ENCODE measurements around the gene SETDB2. TPM values are rescaled to one million over a fixed set of nuclear protein-coding genes. Genes with fewer than 3 reads are reported as not detected.

The SETDB2 gene
- total and polyA plus RNA-seq, 4 donors = 11.9 to 22.0 (median 15.7) TPM

DNA sequence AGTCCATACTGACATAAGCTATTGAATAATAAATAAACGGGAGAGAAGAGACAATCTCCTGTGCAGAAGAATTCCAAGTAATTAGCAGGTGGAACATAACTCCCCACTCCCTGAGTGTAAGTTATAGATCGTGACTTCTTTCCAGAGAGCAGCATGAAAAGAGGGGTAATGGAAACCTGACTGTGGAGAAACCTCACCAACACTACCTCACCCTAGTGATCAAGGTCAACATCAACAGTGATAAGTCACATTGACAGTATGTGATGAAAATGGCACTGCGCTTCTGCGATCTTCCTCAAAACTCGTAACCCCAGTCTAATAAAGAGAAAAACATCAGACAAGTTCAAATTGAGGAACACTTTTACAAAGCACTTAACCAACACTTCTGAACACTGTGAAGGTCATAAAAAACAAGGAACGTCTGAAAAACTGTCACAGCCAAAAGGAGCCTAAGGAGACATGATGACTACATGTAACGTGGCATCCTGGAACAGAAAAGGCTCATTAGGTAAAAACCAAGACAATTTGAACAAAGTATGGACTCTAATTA, 20.0 kb upstream of the SETDB2 start:
- H3K36me3 ChIP-seq (ENCODE audit: control insufficient read depth, insufficient read depth, low read length) = peaks cover 2% of the 10 kb centered on the region
- H3K4me3 ChIP-seq (ENCODE audit: low read depth, low read length) = no peak overlapping the region
- no peak for DNase-seq (ENCODE audit: low read depth in 4 of 6, low spot score in 6 of 6)
- H3K4me1 ChIP-seq (ENCODE audit: control insufficient read depth, insufficient read depth, low read length) = no peaks in the 10 kb centered on the region
- 84% methylated on average over 3 of the region's 7 CpGs for WGBS (ENCODE audit: insufficient coverage)
- H3K27me3 ChIP-seq (ENCODE audit: control insufficient read depth, insufficient read depth, low read length) = no peaks in the 10 kb centered on the region
- no peak overlapping the region for H3K27ac ChIP-seq (ENCODE audit: low read depth, low read length)
- H3K9me3 ChIP-seq (ENCODE audit: control insufficient read depth, insufficient read depth, low read length) = no peaks in the 10 kb centered on the region

- Histone ChIP-seq H3K27ac (ENCODE audit: low read depth, low read length) (no peak overlapping the region), H3K27me3 (ENCODE audit: control insufficient read depth, insufficient read depth, low read length) (no peaks in the 10 kb centered on the region), H3K9me3 (ENCODE audit: control insufficient read depth, insufficient read depth, low read length) (no peaks in the 10 kb centered on the region), H3K4me1 (ENCODE audit: control insufficient read depth, insufficient read depth, low read length) (no peaks in the 10 kb centered on the region), H3K4me3 (ENCODE audit: low read depth, low read length) (no peak overlapping the region), H3K36me3 (ENCODE audit: control insufficient read depth, insufficient read depth, low read length) (peaks cover 5% of the 10 kb centered on the region)
- DNase-seq (ENCODE audit: low read depth in 4 of 6, low spot score in 6 of 6) = no peak
- no CpG with 5 or more reads among the region's 2 CpGs for WGBS (ENCODE audit: insufficient coverage)
Observed at GRCh38 chr13:49428041-49428763, 15.9 kb upstream of the SETDB2 start.

- no peaks in the 10 kb centered on the region for H3K9me3 ChIP-seq (ENCODE audit: control insufficient read depth, insufficient read depth, low read length)
- no peak overlapping the region for H3K27ac ChIP-seq (ENCODE audit: low read depth, low read length)
- H3K27me3 ChIP-seq (ENCODE audit: control insufficient read depth, insufficient read depth, low read length) = no peaks in the 10 kb centered on the region
- DNase-seq (ENCODE audit: low read depth in 4 of 6, low spot score in 6 of 6) = no peak
- H3K36me3 ChIP-seq (ENCODE audit: control insufficient read depth, insufficient read depth, low read length) = peaks cover 5% of the 10 kb centered on the region
- no CpG with 5 or more reads among the region's 1 CpG for WGBS (ENCODE audit: insufficient coverage)
- no peak overlapping the region for H3K4me3 ChIP-seq (ENCODE audit: low read depth, low read length)
- no peaks in the 10 kb centered on the region for H3K4me1 ChIP-seq (ENCODE audit: control insufficient read depth, insufficient read depth, low read length)
Observed at GRCh38 chr13:49429121-49429520, 15.0 kb upstream of the SETDB2 start.

DNA sequence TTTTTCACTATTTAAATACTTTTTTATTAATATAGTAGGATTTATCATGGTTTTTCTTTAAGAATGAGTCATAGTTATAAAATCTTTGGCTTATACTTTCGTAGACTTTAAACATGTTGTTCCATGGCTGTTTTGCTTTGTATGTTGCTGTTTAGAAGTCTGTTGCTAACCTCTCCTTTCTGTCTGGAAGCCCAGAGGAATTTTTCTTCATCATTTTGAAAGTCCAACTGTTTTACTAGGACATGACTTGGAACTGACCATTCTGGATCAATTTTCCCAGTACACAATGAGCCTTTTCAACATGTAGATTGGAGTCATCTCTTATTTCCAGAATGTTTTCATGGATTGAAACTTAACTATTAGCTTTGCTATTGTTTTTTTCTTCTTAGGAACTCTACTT, 8.1 kb upstream of the SETDB2 start:
- peak in 1 of 6 donors; percentile 10 for DNase-seq (ENCODE audit: low read depth in 4 of 6, low spot score in 6 of 6)
- WGBS (ENCODE audit: insufficient coverage) = 80% methylated on average over 1 of the region's 1 CpG
- no peaks in the 10 kb centered on the region for H3K4me1 ChIP-seq (ENCODE audit: control insufficient read depth, insufficient read depth, low read length)
- H3K36me3 ChIP-seq (ENCODE audit: control insufficient read depth, insufficient read depth, low read length) = peaks cover 3% of the 10 kb centered on the region
- H3K9me3 ChIP-seq (ENCODE audit: control insufficient read depth, insufficient read depth, low read length) = no peaks in the 10 kb centered on the region
- no peak overlapping the region for H3K4me3 ChIP-seq (ENCODE audit: low read depth, low read length)
- no peak overlapping the region for H3K27ac ChIP-seq (ENCODE audit: low read depth, low read length)
- no peaks in the 10 kb centered on the region for H3K27me3 ChIP-seq (ENCODE audit: control insufficient read depth, insufficient read depth, low read length)

- Histone ChIP-seq H3K27me3 (ENCODE audit: control insufficient read depth, insufficient read depth, low read length) (no peaks in the 10 kb centered on the region), H3K9me3 (ENCODE audit: control insufficient read depth, insufficient read depth, low read length) (no peaks in the 10 kb centered on the region), H3K4me3 (ENCODE audit: low read depth, low read length) (no peak overlapping the region), H3K27ac (ENCODE audit: low read depth, low read length) (no peak overlapping the region), H3K4me1 (ENCODE audit: control insufficient read depth, insufficient read depth, low read length) (no peaks in the 10 kb centered on the region), H3K36me3 (ENCODE audit: control insufficient read depth, insufficient read depth, low read length) (peaks cover 3% of the 10 kb centered on the region)
- peak in 3 of 6 donors; percentile 5 to 57 (median 42) for DNase-seq (ENCODE audit: low read depth in 4 of 6, low spot score in 6 of 6)
- no CpG with 5 or more reads among the region's 3 CpGs for WGBS (ENCODE audit: insufficient coverage)
Observed at GRCh38 chr13:49436890-49437289, 7.2 kb upstream of the SETDB2 start.

DNA sequence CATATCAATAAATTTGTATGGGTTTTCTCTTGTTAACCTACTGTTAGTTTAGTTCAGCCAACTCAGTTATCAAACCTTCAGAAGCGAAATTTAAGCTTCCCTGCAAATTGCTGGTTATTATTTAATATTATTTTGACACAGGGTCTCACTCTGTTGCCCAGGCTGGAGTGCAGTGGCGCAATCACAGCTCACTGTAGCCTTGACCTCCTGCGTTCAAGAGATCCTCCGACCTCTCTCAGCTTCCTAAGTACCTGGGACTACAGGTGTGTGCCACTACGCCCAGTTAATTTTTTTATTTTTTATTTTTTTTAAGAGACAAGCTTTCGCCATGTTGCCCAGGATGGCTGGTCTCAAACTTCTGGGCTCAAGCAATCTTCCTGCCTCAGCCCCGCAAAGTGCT, 6.4 kb upstream of the SETDB2 start:
- 91% methylated on average over 4 of the region's 7 CpGs for WGBS (ENCODE audit: insufficient coverage)
- no peak for DNase-seq (ENCODE audit: low read depth in 4 of 6, low spot score in 6 of 6)
- no peaks in the 10 kb centered on the region for H3K9me3 ChIP-seq (ENCODE audit: control insufficient read depth, insufficient read depth, low read length)

GRCh38 chr13:49439609-49440008, 4.5 kb upstream of the SETDB2 start:
- no peak for DNase-seq (ENCODE audit: low read depth in 4 of 6, low spot score in 6 of 6)
- WGBS (ENCODE audit: insufficient coverage) = 80% methylated on average over 1 of the region's 2 CpGs
- Histone ChIP-seq H3K27ac (ENCODE audit: low read depth, low read length) (no peak overlapping the region), H3K27me3 (ENCODE audit: control insufficient read depth, insufficient read depth, low read length) (no peaks in the 10 kb centered on the region), H3K4me1 (ENCODE audit: control insufficient read depth, insufficient read depth, low read length) (peaks cover 4% of the 10 kb centered on the region), H3K9me3 (ENCODE audit: control insufficient read depth, insufficient read depth, low read length) (no peaks in the 10 kb centered on the region), H3K36me3 (ENCODE audit: control insufficient read depth, insufficient read depth, low read length) (no peaks in the 10 kb centered on the region), H3K4me3 (ENCODE audit: low read depth, low read length) (no peak overlapping the region)

More for the DNA sequence above, 6.4 kb upstream of the SETDB2 start:
- no peaks in the 10 kb centered on the region for H3K36me3 ChIP-seq (ENCODE audit: control insufficient read depth, insufficient read depth, low read length)
- H3K4me3 ChIP-seq (ENCODE audit: low read depth, low read length) = no peak overlapping the region
- H3K27ac ChIP-seq (ENCODE audit: low read depth, low read length) = no peak overlapping the region
- H3K27me3 ChIP-seq (ENCODE audit: control insufficient read depth, insufficient read depth, low read length) = no peaks in the 10 kb centered on the region
- peaks cover 4% of the 10 kb centered on the region for H3K4me1 ChIP-seq (ENCODE audit: control insufficient read depth, insufficient read depth, low read length)

GRCh38 chr13:49441312-49441711, 2.8 kb upstream of the SETDB2 start:
- Histone ChIP-seq H3K27me3 (ENCODE audit: control insufficient read depth, insufficient read depth, low read length) (no peaks in the 10 kb centered on the region), H3K36me3 (ENCODE audit: control insufficient read depth, insufficient read depth, low read length) (no peaks in the 10 kb centered on the region), H3K9me3 (ENCODE audit: control insufficient read depth, insufficient read depth, low read length) (no peaks in the 10 kb centered on the region), H3K4me1 (ENCODE audit: control insufficient read depth, insufficient read depth, low read length) (peaks cover 4% of the 10 kb centered on the region), H3K4me3 (ENCODE audit: low read depth, low read length) (no peak overlapping the region), H3K27ac (ENCODE audit: low read depth, low read length) (no peak overlapping the region)
- no CpG with 5 or more reads among the region's 3 CpGs for WGBS (ENCODE audit: insufficient coverage)
- no peak for DNase-seq (ENCODE audit: low read depth in 4 of 6, low spot score in 6 of 6)

GRCh38 chr13:49441846-49442245, 2.2 kb upstream of the SETDB2 start:
- H3K4me1 ChIP-seq (ENCODE audit: control insufficient read depth, insufficient read depth, low read length) = peaks cover 4% of the 10 kb centered on the region
- no peaks in the 10 kb centered on the region for H3K27me3 ChIP-seq (ENCODE audit: control insufficient read depth, insufficient read depth, low read length)
- H3K9me3 ChIP-seq (ENCODE audit: control insufficient read depth, insufficient read depth, low read length) = no peaks in the 10 kb centered on the region
- no CpG with 5 or more reads among the region's 2 CpGs for WGBS (ENCODE audit: insufficient coverage)
- H3K27ac ChIP-seq (ENCODE audit: low read depth, low read length) = no peak overlapping the region
- DNase-seq (ENCODE audit: low read depth in 4 of 6, low spot score in 6 of 6) = no peak
- H3K36me3 ChIP-seq (ENCODE audit: control insufficient read depth, insufficient read depth, low read length) = no peaks in the 10 kb centered on the region
- no peak overlapping the region for H3K4me3 ChIP-seq (ENCODE audit: low read depth, low read length)

GRCh38 chr13:49443357-49443703, 744 bp upstream of the SETDB2 start:
- H3K4me3 ChIP-seq (ENCODE audit: low read depth, low read length) = peak overlapping the region; percentile 93
- 3% methylated on average over 8 of the region's 10 CpGs for WGBS (ENCODE audit: insufficient coverage)
- no peaks in the 10 kb centered on the region for H3K36me3 ChIP-seq (ENCODE audit: control insufficient read depth, insufficient read depth, low read length)
- peak overlapping the region; percentile 99 for H3K27ac ChIP-seq (ENCODE audit: low read depth, low read length)
- H3K9me3 ChIP-seq (ENCODE audit: control insufficient read depth, insufficient read depth, low read length) = no peaks in the 10 kb centered on the region
- H3K4me1 ChIP-seq (ENCODE audit: control insufficient read depth, insufficient read depth, low read length) = peaks cover 4% of the 10 kb centered on the region
- H3K27me3 ChIP-seq (ENCODE audit: control insufficient read depth, insufficient read depth, low read length) = no peaks in the 10 kb centered on the region
- DNase-seq (ENCODE audit: low read depth in 4 of 6, low spot score in 6 of 6) = peak in 3 of 6 donors; percentile 48 to 90 (median 59)

Measured in spinal cord (tissue), 10 donors.